Keratinocyte (primary cell): ENCODE measurements around the gene DACT1. TPM values are rescaled to one million over a fixed set of nuclear protein-coding genes. Genes with fewer than 3 reads are reported as not detected.

ENCODE experiments used
- DNase-seq: peaks from one replicate; pipeline ENCODE4 v3.0.0-alpha.2; 2011; ENCODE audit warnings: low read depth, missing footprints, low spot score
- FAIRE-seq: peaks from 2 replicates; lab custom pipeline; 2011; peaks lifted over from hg19 to GRCh38; lab: Jason Lieb, UNC
- H2AFZ ChIP-seq: 2 replicates; pipeline ENCODE4 v1.6.0; 2012; ENCODE audit warnings: low read length, control low read depth, inconsistent platforms; ENCODE audit not compliant: control insufficient read depth
- H3K27ac ChIP-seq: 2 replicates; pipeline ENCODE4 v1.5.1; 2011; ENCODE audit warnings: low read length; ENCODE audit not compliant: control insufficient read depth, insufficient read depth
- H3K27me3 ChIP-seq: 3 replicates; pipeline ENCODE4 v1.6.0; 2011; ENCODE audit warnings: low read length; ENCODE audit not compliant: control insufficient read depth, insufficient read depth; ENCODE audit errors: extremely low read depth
- H3K36me3 ChIP-seq, 2 experiments: 2 replicates in 1 of 2; 3 replicates in 1 of 2; pipeline ENCODE4 v1.5.1; 2011; ENCODE audit warnings: low read length in 2 of 2, mild to moderate bottlenecking in 1 of 2; ENCODE audit not compliant: control insufficient read depth in 2 of 2, insufficient read depth in 2 of 2; ENCODE audit errors: extremely low read depth in 1 of 2
- H3K4me1 ChIP-seq: 3 replicates; pipeline ENCODE4 v1.5.1; 2011; ENCODE audit warnings: low read length; ENCODE audit not compliant: control insufficient read depth, insufficient read depth; ENCODE audit errors: extremely low read depth
- H3K4me2 ChIP-seq: 3 replicates; pipeline ENCODE4 v1.6.0; 2011; ENCODE audit warnings: low read depth, low read length; ENCODE audit not compliant: control insufficient read depth, insufficient read depth; ENCODE audit errors: extremely low read depth
- H3K4me3 ChIP-seq, 3 experiments: fragments of 200-600 bp in 1 of 3; sonication (generic) in 1 of 3; 2 replicates in 2 of 3; 3 replicates in 1 of 3; pipeline ENCODE4 v1.5.1; 2011 to 2016; ENCODE audit warnings: low read length in 3 of 3, mild to moderate bottlenecking in 3 of 3, control low read depth in 2 of 3, inconsistent platforms in 1 of 3, low read depth in 1 of 3, mixed read lengths in 1 of 3, mixed run types in 1 of 3, moderate library complexity in 1 of 3; ENCODE audit not compliant: control insufficient read depth in 2 of 3, insufficient read depth in 2 of 3; ENCODE audit errors: extremely low read depth in 1 of 3
- H3K79me2 ChIP-seq: 2 replicates; pipeline ENCODE4 v1.6.0; 2012; ENCODE audit warnings: low read length; ENCODE audit not compliant: control insufficient read depth, insufficient read depth
- H3K9ac ChIP-seq: 3 replicates; pipeline ENCODE4 v1.6.0; 2011; ENCODE audit warnings: low read length; ENCODE audit not compliant: control insufficient read depth, insufficient read depth; ENCODE audit errors: extremely low read depth
- H3K9me1 ChIP-seq: 3 replicates; pipeline ENCODE4 v1.6.0; 2011; ENCODE audit warnings: low read length; ENCODE audit not compliant: control insufficient read depth, insufficient read depth; ENCODE audit errors: extremely low read depth
- H3K9me3 ChIP-seq: 2 replicates; pipeline ENCODE4 v1.5.1; 2012; ENCODE audit warnings: low read depth, low read length; ENCODE audit not compliant: control insufficient read depth
- H4K20me1 ChIP-seq: 3 replicates; pipeline ENCODE4 v1.6.0; 2011; ENCODE audit warnings: low read length; ENCODE audit not compliant: control insufficient read depth, insufficient read depth; ENCODE audit errors: extremely low read depth
- EZH2 ChIP-seq: IDR thresholded peaks from one replicate; pipeline ENCODE4 v1.6.1; 2012; ENCODE audit warnings: inconsistent platforms, mild to moderate bottlenecking, low read length, moderate library complexity
- dilution Hi-C: fragments of 300-500 bp; cut with MboI; formaldehyde crosslinking; loops from one replicate; pipeline ENCODE4 v1.7.0; 2020; ENCODE audit warnings: low sequenced_read_pairs; ENCODE audit not compliant: extremely low pct_ligation_motif_present
- polyA plus RNA-seq, 5 experiments: library from polyadenylated mRNA; depleted of rRNA in 3 of 5; stranded (reverse) in 3 of 5; stranded (forward) in 1 of 5; unstranded in 1 of 5; fragments of >200 nt; gene quantifications; 1 replicate in 1 of 5; 2 replicates in 3 of 5; 3 replicates in 1 of 5; pipeline versions ENCODE4 v1.2.1 to v1.2.3, GENCODE V29; 2011 to 2012; ENCODE audit warnings: missing spikeins in 2 of 5, low read depth in 1 of 5, low replicate concordance in 1 of 5
- TF ChIP-seq, protein P1 (sequence below), 3 experiments: IDR thresholded peaks in 1 of 3; conservative IDR thresholded peaks in 1 of 3; optimal IDR thresholded peaks in 1 of 3; 2 replicates in 2 of 3; 3 replicates in 1 of 3; pipeline versions ENCODE3 to v1.5.1; 2011; ENCODE audit warnings: low read length in 3 of 3, mild to moderate bottlenecking in 3 of 3, moderate library complexity in 2 of 3, control low read depth in 1 of 3, inconsistent platforms in 1 of 3; ENCODE audit not compliant: insufficient read depth in 2 of 3; ENCODE audit errors: extremely low read depth in 1 of 3

Gene DACT1
- polyA plus RNA-seq, 1 donor (not counting 4 experiments of a cell fraction or from before 2014, with no cell fraction given): 0.10 TPM

DNA sequence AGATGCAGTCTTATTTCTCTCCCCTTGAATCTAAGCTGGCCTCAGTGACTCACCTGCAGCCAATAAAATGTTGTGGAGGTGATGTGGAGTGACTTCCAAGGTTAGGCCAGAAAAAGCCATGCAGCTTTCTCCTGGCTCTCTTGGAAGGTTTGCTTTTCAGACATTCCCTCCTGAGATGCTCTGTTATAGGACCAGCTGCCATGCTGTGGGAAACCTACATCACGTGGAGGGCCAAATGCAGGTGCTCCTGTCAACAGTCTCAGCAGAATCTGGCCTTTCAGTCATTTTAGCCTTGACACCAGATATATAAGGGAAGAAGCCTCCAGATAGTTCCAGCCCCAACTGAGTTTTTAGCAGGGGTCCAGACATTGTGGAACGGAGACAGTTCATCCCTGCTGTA lies 38.1 kb upstream of the DACT1 start:
- no peaks in the 10 kb centered on the region for H3K36me3 ChIP-seq
- H3K4me1 ChIP-seq: no peaks in the 10 kb centered on the region
- H3K27me3 ChIP-seq: no peaks in the 10 kb centered on the region
- no peaks in the 10 kb centered on the region for H3K79me2 ChIP-seq
- FAIRE-seq: no peak
- H2AFZ ChIP-seq: no peak overlapping the region
- TF ChIP-seq, protein P1, sequence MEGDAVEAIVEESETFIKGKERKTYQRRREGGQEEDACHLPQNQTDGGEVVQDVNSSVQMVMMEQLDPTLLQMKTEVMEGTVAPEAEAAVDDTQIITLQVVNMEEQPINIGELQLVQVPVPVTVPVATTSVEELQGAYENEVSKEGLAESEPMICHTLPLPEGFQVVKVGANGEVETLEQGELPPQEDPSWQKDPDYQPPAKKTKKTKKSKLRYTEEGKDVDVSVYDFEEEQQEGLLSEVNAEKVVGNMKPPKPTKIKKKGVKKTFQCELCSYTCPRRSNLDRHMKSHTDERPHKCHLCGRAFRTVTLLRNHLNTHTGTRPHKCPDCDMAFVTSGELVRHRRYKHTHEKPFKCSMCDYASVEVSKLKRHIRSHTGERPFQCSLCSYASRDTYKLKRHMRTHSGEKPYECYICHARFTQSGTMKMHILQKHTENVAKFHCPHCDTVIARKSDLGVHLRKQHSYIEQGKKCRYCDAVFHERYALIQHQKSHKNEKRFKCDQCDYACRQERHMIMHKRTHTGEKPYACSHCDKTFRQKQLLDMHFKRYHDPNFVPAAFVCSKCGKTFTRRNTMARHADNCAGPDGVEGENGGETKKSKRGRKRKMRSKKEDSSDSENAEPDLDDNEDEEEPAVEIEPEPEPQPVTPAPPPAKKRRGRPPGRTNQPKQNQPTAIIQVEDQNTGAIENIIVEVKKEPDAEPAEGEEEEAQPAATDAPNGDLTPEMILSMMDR (optimal IDR thresholded peaks at IDR 0.05 in 1 of 3, IDR thresholded peaks at IDR 0.05 in 1 of 3, conservative IDR thresholded peaks at IDR 0.05 in 1 of 3; ENCODE audit: extremely low read depth in 1 of 3, insufficient read depth in 2 of 3, low read length in 3 of 3): no peak
- no peak overlapping the region for H3K4me3 ChIP-seq
- no peaks in the 10 kb centered on the region for H4K20me1 ChIP-seq
- no peaks in the 10 kb centered on the region for H3K9me3 ChIP-seq
- DNase-seq: no peak
- H3K27ac ChIP-seq: no peak overlapping the region
- no peaks in the 10 kb centered on the region for H3K9me1 ChIP-seq
- dilution Hi-C loops: no loop called here
- H3K9ac ChIP-seq: no peak overlapping the region
- no peak overlapping the region for H3K4me2 ChIP-seq

DNA sequence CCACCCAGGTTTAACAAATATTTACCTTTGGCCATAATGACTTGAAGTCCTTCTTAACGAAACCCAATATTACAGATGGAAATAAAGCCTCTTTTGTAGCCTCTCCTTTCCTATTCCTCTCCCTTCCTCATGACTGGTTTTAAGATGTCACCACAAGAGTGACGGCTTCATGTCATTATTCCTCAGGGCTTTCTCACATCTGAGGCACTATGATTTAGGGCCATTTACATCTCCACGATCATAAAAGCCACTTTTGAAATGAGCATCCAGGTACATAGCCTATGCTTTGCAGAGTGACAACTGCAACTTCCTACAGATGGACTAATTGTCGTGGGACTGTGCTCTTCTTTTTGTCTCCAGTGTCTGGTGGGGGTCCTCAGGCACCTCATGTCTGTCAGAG lies 32.3 kb upstream of the DACT1 start:
- H3K9ac ChIP-seq: no peak overlapping the region
- no peaks in the 10 kb centered on the region for H3K4me1 ChIP-seq
- no peak overlapping the region for H2AFZ ChIP-seq
- dilution Hi-C loops: no loop called here
- H3K9me3 ChIP-seq: no peaks in the 10 kb centered on the region
- H3K79me2 ChIP-seq: no peaks in the 10 kb centered on the region
- H3K36me3 ChIP-seq: no peaks in the 10 kb centered on the region
- H4K20me1 ChIP-seq: no peaks in the 10 kb centered on the region
- TF ChIP-seq, protein P1 (optimal IDR thresholded peaks at IDR 0.05 in 1 of 3, IDR thresholded peaks at IDR 0.05 in 1 of 3, conservative IDR thresholded peaks at IDR 0.05 in 1 of 3; ENCODE audit: extremely low read depth in 1 of 3, insufficient read depth in 2 of 3, low read length in 3 of 3): no peak
- no peak for TF ChIP-seq EZH2
- DNase-seq: no peak
- no peaks in the 10 kb centered on the region for H3K27me3 ChIP-seq
- FAIRE-seq: no peak
- H3K27ac ChIP-seq: no peak overlapping the region
- no peak overlapping the region for H3K4me2 ChIP-seq
- no peak overlapping the region for H3K4me3 ChIP-seq
- no peaks in the 10 kb centered on the region for H3K9me1 ChIP-seq
